GM18909 (cell line): ENCODE data around the gene KDM1A.
A peak's percentile ranks its signal among the peaks of the same experiment; 100 is the strongest.
"Not testable (repeated sequence)": the region's sequence is repeated elsewhere in the genome, so short reads cannot be mapped to it uniquely, and the experiment has no call there.

Experiments
- ATAC-seq: cut with Tn5 transposase; IDR thresholded peaks from one replicate; pipeline ENCODE4 v1.9.1; 2021; ENCODE audit warnings: mild to moderate bottlenecking; ENCODE audit not compliant: unreplicated experiment, poor library complexity

KDM1A gene

GRCh38 chr1:23010025-23010424 lies 9.2 kb upstream of the KDM1A start:
- not testable (repeated sequence) for ATAC-seq

GRCh38 chr1:23013657-23014056 lies 5.6 kb upstream of the KDM1A start:
- ATAC-seq, result no peak

- no peak for ATAC-seq
Measured at GRCh38 chr1:23018661-23019093, 591 bp upstream of the KDM1A start.

DNA sequence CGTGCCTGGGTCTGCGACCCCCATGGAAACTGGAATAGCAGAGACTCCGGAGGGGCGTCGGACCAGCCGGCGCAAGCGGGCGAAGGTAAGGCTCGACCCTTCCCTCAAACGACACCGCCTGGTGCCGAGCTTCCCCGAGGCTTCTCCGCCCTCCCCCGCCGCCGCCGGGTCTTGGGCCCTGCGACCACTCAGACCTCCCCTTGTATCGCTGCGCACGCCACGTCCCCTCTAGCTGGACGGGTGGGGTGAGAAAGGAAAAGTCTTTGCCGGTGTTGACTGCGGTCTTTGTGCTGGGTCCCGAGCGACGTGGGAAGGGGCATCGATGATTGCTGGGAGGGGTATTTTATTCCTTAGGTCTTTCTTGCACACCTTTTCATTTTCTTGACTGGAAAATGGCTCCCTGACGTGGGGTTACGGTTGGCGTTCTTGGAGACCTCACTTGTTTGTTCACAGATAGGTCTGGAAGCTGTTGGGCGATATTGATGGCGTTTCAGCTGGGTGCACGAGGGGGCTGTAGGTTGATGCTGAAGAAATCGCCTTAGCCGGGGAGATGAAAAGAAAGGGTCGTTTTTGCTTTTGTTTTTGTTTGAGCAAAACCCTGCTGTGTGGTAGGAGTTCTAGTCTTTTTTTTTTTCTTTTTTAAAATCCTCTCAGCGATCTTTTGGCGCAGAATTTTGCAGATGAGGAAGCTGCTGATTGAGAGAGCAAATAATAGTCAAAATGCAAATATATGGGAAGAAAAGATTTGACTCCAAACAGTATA lies 776 bp downstream of the KDM1A start:
- ATAC-seq, result peak; percentile 23

GRCh38 chr1:23020706-23021405 lies 1.6 kb downstream of the KDM1A start:
- no peak for ATAC-seq

- no peak for ATAC-seq
Measured at GRCh38 chr1:23021834-23022233, 2.6 kb downstream of the KDM1A start.

DNA sequence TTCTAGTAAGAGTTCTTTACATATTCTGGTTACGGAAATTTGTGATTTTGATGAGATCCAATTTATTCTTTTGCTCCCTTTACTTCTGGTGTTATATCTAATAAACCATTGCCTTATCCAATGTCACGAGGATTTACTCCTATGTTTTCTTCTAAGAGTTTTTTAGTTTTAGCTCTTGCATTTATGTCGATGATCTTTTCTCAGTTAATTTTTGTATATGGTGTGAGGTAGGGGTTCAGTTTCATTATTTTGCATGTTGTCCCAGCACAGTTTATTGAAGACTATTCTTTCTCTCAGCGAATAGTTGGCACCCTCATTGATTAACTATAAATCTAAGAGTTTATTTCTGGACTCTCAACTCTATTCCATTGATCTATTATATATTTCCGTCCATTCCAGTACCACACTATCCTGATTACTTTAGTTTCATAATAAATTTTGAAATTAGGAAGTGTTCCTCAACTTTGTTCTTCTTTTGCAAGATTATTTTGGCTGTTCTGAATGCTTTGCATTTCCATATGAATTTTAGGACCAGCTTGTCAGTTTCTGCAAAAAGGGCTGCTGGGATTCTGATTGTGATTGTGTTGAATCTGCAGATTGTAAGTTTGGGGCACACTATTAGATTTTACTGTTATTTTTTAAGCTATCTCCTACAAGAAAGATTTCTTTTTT lies 4.0 kb downstream of the KDM1A start:
- ATAC-seq, result no peak

GRCh38 chr1:23026568-23026967 lies 7.3 kb downstream of the KDM1A start:
- ATAC-seq, result no peak

GRCh38 chr1:23027352-23027907 lies 8.2 kb downstream of the KDM1A start:
- no peak for ATAC-seq

- no peak for ATAC-seq
Measured at GRCh38 chr1:23029337-23029736, 10.1 kb downstream of the KDM1A start.

GRCh38 chr1:23035823-23036452 lies 16.7 kb downstream of the KDM1A start:
- no peak for ATAC-seq

GRCh38 chr1:23037081-23037740 lies 17.9 kb downstream of the KDM1A start:
- no peak for ATAC-seq

DNA sequence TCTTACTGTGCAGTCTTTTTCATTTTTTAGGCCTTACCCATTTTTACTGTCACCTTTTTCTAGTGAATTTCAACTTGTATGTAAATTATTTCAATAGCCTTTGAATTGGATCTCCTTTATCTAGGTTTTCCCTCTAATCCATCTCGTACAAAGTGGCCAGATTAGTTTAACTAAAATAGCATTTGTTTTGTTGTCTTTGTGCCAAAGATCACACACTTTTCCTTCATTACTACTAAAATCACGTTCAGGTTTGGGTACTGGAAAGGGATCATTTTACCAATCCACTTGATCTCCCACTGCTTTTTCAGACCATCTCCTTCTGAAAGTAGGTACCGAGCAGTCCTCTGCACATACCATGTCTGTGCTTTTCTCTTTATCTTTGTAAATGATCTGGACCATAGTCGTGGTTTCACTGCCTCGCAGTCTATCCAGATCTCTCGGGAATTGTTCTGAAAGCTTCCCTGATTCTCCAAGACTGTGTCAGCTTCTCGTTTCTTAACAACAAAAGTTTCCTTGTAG lies 20.1 kb downstream of the KDM1A start:
- ATAC-seq, result no peak

GRCh38 chr1:23040509-23040908 lies 21.2 kb downstream of the KDM1A start:
- ATAC-seq, result no peak

- ATAC-seq, result no peak
Measured at GRCh38 chr1:23044035-23044434, 24.8 kb downstream of the KDM1A start.

DNA sequence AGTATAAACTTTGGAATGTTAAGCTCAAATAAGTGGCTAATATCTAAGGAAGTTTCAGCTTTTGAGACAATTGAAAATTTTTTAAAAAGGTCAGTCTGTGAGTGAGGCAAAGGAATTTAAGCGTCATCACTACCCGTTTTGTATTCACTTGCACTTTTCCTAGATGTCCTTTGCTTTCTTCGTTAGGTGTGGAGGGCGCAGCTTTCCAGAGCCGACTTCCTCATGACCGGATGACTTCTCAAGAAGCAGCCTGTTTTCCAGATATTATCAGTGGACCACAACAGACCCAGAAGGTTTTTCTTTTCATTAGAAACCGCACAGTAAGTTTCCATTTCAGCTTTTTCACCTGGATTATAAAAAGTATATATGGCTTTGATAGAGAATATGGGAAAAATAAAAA lies 30.9 kb downstream of the KDM1A start:
- no peak for ATAC-seq

DNA sequence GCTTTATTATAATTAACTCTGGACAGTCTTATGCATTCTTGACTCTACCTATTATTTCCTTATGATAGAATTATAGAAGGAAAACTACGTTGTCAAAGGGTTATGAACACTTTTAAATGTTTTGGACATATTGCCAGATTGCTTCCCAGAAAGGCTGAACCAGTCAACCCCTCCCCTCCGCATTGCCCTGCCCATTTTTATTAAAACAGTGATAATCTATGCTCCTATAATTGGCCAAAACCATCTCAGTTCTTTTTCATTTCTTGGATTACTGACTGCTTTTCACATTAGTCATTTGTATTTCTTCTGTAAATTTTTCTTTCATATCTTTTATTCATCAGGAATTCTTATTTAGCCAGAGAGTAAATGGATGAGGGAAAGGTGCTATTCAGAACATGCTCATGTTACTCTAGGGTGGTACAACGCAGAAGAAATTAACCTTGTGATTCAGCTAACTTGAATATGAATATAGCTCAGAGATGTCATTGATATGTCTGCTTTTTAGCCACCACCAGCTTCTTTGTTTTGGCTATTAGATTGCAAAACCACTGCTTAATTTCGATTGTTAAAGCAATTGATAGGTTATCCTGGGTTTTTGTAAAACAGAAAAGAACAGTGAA lies 32.1 kb downstream of the KDM1A start:
- no peak for ATAC-seq

- no peak for ATAC-seq
Measured at GRCh38 chr1:23057301-23057700, 38.0 kb downstream of the KDM1A start.

GRCh38 chr1:23062271-23062670 lies 43.0 kb downstream of the KDM1A start:
- ATAC-seq, result no peak
